GM12875 (cell line): ENCODE measurements around the gene SLC12A7.

Source experiments
- H3K4me3 ChIP-seq: one replicate; pipeline ENCODE4 v1.5.1; 2011; ENCODE audit warnings: low read depth, low read length, control low read depth
- TF ChIP-seq, protein P1 (sequence below): IDR thresholded peaks from 2 replicates; pipeline ENCODE4 v1.5.1; 2011; ENCODE audit warnings: low read depth, mild to moderate bottlenecking, control low read depth, inconsistent platforms, low read length, moderate library complexity, borderline replicate concordance; ENCODE audit not compliant: insufficient read depth

SLC12A7 gene

GRCh38 chr5:1112596-1113331 lies 901 bp upstream of the SLC12A7 start:
- H3K4me3 ChIP-seq, result no peak overlapping the region
- TF ChIP-seq, protein P1, sequence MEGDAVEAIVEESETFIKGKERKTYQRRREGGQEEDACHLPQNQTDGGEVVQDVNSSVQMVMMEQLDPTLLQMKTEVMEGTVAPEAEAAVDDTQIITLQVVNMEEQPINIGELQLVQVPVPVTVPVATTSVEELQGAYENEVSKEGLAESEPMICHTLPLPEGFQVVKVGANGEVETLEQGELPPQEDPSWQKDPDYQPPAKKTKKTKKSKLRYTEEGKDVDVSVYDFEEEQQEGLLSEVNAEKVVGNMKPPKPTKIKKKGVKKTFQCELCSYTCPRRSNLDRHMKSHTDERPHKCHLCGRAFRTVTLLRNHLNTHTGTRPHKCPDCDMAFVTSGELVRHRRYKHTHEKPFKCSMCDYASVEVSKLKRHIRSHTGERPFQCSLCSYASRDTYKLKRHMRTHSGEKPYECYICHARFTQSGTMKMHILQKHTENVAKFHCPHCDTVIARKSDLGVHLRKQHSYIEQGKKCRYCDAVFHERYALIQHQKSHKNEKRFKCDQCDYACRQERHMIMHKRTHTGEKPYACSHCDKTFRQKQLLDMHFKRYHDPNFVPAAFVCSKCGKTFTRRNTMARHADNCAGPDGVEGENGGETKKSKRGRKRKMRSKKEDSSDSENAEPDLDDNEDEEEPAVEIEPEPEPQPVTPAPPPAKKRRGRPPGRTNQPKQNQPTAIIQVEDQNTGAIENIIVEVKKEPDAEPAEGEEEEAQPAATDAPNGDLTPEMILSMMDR, result no peak

GRCh38 chr5:1111241-1111726 lies 579 bp downstream of the SLC12A7 start:
- TF ChIP-seq, protein P1, result no peak
- peak overlapping the region; percentile 55 for H3K4me3 ChIP-seq

GRCh38 chr5:1110307-1111240 lies 1.3 kb downstream of the SLC12A7 start:
- H3K4me3 ChIP-seq, result peak overlapping the region; percentile 55
- TF ChIP-seq, protein P1, result no peak

GRCh38 chr5:1109542-1110306 lies 2.1 kb downstream of the SLC12A7 start:
- H3K4me3 ChIP-seq, result no peak overlapping the region
- TF ChIP-seq, protein P1, result no peak

DNA sequence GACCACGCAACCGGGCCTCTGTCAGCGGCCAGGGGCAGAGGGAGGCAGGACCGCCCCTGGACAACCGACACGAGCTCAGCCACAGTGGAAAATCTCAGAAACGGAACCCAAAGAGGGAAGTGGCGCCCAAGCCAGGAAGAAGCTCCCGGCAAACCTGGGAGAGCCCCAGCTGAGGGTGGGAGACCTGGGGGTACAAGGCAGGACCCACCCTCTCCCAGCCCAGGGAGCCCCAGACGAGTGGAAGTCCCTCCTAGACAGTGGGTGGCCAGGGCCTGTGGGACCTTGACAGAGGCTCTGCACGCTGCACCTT lies 3.0 kb downstream of the SLC12A7 start:
- TF ChIP-seq, protein P1, result no peak
- no peak overlapping the region for H3K4me3 ChIP-seq

DNA sequence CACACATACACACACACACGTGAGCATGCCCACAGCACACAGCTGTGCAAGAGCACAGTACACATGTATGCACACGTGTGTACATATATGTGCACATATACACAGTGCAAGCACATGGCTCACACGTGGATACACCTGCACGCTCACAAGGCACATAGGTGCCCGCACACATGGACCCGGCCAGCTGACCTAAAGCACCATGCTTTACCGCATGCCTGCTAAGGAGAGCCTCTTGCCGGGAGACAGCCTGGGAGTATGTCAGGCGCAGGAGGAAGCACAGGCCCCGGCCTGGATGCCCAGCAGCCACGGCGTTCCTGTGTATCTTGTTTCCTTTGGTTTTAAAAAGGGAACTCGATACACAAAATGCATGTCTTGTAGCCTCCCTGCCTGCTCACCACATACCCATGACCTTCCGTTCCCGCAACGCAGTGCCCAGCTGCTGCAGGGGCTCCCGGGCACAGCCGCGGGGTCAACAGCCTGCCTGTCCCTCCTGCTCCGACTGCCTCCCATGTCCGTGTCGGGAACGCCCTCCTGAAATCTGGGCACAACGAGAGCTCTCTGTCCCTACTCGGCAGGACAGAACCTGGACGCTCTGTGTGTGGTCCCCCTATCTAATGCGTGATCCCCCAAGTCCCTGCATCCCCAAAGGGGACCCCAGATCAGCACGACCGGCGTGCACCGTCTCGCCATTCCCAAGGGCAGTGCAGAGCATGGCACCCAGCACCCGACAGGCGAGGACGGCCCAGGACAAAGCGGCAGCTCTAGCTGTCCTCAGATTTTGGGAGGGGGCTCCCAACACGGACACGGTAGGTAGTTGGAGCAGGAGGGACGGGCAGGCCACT lies 3.6 kb downstream of the SLC12A7 start:
- H3K4me3 ChIP-seq, result no peak overlapping the region
- TF ChIP-seq, protein P1, result no peak
